CD4-positive, alpha-beta T cell treated with Interleukin-4 for 4 hours (primary cell): ENCODE data around the gene ADAMTS2.
"Not testable (repeated sequence)": the region's sequence is repeated elsewhere in the genome, so short reads cannot be mapped to it uniquely, and the experiment has no call there.

Experiments used
- DNase-seq: peaks from one replicate; pipeline ENCODE4 v3.0.0-alpha.2; 2020

ADAMTS2 gene

DNA sequence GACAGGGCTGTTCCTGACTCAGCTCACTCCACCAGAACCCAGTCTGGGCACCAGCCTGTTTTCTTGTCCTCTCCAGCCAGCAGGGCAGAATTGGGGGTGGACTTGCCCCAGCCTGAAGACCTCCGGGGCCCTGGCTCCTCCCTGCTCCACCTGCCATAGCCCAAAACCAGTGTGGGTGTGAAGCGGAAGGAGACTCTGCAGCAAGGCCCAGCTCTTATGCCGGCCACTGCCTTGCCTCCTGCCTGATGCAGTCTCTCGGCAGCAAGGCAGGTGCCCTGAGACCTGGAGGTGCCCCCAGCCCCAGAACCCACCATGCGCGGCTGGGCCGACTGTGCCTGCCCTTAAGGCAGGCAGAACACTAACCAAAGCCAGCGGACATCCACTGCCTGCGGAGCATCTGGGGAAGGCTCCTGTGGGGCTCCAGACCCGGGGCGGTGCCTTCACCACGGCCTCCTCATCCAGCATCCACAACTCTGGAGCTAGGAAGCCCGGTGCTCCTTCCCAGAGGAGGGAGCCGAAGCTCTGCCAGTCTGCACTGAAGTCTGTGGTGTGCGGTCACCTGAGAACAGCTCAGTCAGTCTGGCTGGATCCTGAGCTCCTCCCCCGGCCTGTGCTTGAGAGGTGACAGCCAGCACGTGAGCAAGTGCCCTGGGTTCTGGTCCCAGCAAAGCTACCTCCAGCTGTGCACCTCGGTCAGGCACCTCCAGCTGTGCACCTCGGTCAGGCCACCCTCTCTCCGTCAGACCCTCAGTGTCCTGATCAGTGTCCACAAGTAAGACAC, 116.7 kb downstream of the ADAMTS2 start:
- no peak for DNase-seq

DNA sequence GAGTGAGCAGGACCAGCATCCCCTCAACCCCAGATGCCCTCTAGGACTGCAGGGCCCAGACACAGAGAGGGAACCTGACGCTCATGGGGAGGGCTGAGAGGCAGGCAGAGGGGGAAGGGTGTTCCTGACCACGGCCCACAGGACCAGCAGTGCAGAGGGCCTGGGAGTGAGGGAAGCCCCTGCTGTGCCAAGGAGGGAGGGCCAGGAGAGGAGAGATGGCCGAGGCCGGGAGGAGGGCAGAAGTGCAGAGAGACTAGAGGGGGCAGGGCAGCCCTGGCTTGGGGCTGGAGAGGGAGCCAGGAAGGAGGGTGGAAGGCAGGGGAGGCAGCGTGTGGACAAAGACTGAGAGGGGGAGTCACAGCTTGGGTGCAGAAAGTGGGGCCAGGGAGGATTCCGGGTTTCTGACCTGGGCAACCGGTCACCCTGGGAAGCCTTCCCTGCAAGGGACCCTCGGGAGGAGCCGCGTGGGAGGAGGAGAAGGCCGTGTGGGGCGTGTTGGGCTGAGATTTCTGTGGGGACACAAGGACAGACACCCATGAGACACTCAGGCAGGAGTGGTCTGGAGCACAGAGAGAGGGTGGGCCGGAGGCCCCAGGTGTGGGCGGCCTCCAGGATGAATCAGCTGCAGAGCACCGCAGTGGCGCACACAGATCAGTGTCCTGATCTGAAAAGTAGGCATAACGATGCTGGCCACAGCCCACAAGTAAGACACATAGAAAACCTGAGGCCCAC, 117.5 kb downstream of the ADAMTS2 start:
- no peak for DNase-seq

DNA sequence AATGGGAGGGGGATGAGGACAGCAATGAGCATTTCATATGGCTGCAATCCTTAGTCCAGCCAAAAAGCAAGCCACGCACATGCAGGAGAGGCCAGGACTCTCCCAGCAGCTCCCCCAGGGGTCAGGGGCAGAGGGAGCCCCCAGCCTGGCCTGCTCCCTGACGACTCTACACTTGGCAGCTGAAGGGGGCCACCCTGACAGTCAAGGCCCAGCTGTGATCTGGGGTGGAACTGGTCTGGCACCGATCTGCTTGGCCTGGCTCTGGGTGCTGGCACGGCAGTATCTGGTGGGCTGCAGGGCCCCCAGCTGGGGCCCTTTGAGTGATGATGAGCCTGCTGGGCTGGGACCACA, 118.1 kb downstream of the ADAMTS2 start:
- no peak for DNase-seq

DNA sequence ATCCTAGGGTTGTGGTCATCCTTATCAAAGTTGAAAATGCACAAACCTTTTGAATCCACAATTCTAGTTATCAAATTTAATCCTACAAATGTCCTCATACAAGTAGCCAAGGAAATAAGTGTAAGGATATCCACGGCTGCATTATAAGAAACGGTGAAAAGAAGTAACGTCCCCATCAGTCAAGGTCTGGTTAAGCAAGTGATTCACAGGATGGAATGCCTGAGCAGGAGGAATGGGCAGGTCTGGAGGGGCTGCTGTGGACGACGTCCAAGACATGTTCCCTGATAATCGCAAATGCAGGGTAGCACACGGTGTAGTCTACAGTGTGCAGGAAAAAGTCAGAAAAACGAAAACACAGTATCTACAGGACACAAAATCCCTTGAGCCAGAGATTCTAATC, 118.6 kb downstream of the ADAMTS2 start:
- DNase-seq = no peak

DNA sequence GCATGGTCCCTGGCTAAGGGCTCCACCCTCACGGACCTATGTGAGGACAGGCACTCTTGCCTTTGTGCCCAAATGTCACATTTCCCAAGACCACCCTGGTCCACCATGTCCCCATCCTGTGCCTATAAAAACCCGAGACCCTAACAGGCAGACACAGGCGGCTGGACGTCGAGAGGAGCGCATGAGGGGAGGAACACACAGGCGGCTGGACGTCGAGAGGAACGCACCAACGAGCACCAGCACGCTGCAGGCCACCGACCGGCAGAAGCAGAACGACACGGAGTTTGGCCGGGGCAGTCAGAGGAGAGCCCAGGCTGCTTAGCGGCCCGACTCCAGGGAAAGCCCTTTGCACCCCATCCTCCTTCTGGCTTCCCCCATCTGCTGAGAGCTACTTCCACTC, 119.9 kb downstream of the ADAMTS2 start:
- DNase-seq = no peak

DNA sequence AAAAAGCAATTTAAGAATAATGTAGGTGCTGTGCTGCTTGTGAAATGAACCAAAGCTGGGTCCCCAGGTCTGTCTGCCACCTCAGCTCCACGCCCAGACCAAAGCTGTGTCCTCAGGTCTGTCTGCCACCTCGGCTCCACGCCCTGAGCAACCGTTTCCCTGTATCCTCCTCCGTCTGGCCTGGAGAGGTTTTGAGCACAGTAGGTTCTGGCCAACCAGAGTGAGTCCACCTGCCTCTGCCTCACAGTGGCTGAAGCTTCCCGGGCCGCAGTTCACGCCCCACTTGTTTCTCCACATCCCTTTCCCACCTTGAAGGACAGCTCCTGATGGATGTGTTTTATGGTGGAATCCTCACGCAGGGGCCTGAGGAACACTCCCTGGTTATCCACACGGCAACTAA, 120.5 kb downstream of the ADAMTS2 start:
- DNase-seq = no peak

DNA sequence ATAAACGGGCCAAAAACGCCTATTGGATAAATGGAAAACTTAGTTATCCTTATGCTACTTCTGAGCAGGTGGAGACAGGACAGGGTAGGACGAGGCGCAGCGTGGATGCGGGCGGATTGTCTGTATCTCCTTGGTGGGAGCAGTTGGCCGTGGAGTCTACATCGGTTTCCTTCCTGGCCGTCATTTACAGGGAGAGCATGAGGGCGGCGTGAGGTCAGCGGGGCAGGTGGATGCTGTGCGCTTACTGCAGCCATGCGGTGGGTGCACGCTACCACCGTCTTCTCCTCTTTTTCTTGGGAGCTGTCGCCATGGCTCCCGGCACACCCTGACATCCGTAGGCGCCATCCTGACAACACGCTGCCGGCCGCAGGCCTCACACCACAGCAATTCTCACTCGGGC, 121.3 kb downstream of the ADAMTS2 start:
- no peak for DNase-seq

DNA sequence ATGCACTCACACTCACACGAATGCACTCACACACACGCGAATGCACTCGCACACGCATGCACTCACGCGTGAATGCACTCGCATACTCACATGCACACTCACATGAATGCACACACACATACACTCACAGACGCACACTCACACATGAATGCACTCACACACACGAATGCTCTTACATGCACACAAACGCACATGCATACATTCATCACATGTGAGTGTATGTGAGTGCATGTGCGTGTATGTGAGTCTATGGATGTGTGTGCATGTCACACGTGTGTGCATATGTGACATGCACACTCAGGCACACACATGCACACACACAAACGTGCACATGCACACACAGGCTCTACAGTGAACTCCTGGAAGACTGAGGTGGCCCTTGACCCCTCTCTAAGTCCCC, 121.7 kb downstream of the ADAMTS2 start:
- no peak for DNase-seq

DNA sequence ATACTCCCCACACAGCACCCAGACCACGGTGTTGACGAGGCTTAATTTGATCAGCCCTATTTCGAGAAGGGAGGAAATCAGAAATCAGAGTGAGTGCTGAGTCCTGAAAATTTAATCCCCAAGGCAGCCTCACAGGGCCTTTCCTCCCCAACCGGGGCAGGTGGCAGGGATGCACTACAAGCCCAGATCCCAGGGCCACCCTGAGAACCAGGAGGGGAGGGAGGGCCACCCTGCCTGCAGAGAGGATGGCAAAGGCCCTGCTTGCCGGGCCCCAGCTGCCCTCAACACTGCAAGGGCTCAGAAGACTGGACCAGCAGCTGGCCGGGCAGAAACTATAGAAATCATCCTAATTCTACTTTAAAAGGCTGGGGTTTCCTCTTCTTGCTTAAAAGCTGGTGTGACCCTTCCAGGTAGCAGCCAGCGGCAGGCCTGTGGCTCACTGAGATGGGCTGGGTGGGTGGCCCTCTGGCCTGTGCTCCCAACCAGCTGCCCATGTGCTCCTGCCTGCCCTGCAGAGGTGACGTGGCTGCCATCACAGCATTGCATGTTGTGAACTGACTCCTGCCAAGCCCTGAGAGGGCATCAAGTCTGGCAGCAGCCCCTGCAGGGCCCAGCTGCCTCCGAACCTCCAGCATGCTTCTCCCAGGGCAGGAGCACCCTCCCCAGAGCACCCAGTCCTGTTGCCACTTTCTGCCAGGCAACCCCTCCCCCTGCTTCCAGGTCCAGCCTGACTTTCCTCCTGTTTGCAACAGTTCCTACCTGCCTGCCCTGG, 122.8 kb downstream of the ADAMTS2 start:
- DNase-seq = no peak

DNA sequence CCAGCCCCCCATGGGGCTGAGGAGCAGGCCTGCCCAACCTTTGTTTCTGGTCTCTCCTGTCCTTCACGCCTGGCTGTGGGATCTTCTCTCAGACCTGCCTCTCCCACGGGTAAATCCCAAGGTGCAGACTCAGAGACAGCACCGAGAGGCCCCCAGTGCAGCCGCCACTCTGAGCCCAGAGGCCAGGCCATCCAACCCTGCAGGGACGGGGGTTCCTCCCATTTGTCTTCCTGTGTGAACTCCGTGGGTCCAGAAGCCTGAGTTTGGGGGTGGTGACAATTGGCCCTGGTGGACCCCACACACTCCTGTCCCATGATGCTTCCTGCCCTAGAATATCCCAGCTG, 123.4 kb downstream of the ADAMTS2 start:
- DNase-seq = no peak

DNA sequence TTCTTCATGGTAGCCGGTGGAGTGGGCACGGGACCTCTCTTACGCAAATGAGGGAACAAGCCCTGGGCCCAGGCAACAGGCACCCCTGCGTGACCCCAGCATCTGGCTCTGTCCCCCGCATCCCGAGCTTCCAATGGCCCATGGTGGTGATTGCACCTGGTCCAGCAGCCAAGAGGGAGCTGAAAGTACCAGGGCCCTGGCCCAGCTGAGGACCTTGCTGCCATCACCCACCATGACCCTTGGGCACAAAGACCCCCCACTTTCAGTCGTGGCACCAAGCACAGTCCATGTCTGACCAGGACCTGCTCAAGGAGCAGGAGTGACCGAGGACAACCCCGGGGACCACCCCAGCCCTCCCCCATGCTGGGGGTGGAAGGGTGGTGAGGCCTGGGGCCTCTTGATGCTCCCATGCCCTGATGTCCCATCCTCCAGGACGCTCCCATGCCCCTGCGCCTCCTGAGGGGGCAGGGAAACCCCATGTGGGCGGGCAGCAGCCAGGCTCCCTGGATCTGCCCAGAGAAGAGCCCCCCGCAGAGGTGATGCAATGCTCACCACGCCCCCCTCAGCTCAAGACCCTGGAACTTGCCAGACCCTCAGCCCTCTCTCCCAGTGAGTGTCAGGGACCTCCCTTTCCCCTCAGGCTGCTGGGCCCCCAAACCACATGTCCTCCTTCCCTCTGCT, 123.9 kb downstream of the ADAMTS2 start:
- DNase-seq = no peak

DNA sequence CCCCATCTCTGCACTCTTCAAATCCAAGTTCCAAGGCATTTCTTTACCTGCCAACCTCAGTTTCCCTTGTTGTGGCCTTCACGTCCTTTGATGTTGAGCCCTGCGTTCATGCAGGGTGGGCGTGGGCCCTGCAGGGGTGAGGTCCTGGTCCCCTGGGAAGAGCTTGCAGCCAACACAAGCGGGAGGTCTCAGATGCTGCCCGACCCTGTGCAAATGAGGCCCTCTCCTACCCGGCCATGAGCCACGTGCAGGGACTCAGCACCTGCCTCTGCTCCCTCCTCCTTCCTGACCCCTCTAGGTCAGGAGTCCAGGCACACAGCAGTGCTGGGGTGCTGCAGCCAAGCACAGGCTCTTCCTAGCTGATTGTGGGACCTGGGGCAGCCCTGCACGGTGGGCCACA, 124.5 kb downstream of the ADAMTS2 start:
- no peak for DNase-seq

DNA sequence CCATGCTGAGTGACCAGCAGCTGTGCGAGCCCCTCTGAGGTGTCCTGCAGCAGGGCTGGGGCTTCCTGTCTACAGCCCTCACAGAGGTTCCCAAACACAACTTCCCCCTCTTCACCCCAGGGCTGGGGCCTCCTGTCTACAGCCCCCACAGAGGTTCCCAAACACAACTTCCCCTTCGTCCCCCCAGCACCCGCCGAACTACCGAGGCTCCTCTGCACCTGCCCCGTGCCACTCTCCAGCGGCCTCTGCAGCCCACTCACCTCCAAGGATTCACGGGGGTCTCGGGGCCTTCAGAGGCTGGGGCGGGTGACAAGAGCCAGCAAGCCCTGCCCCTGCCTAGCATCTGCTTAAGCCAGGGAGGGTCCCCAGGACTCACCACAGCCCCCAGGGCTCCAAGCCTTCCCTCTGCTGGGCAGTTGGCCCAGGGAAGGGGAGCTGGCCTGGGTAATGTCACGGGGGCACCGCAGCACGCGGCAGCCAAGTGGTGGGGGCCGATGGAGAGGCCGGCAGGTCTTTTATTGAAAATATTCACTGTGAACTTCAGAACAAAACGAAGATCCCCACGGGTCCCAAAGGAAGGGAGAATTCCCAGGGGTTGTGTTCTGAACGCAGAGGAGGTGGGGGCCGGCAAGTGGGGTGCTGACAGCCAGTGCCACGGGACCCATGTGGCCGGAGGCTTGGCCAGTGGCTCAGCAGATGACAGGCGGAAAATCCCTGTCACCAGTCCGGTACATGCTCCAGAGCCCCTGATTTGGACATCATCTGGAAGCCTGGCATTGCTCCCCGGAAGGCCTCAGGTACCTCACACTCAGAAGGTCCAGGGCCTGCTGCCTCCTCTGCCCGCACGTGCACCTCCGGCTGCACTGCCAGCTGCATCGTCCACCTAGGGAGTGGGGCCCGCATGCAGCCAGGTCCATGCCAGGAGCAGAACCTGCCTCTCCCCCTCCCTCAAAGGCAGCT, 125.3 kb downstream of the ADAMTS2 start:
- no peak for DNase-seq

DNA sequence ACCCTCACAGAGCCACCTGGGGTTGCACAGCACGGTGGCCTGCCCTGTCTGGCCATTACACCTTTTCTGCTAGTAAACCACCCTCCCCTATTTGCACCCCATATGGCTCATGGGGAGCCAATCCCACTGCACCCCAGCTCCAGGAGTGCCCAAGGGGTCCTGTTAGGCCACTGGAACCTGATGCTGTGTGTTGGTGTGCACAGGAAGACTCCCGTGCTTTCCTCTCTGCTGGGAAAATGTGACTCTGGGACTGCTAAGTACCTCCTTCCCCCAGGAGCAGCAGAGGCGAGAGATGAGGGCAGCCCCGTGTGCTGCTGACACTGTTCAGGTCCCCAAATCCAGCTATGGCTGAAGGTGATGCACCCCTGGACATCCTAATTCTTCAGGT, 126.3 kb downstream of the ADAMTS2 start:
- no peak for DNase-seq

DNA sequence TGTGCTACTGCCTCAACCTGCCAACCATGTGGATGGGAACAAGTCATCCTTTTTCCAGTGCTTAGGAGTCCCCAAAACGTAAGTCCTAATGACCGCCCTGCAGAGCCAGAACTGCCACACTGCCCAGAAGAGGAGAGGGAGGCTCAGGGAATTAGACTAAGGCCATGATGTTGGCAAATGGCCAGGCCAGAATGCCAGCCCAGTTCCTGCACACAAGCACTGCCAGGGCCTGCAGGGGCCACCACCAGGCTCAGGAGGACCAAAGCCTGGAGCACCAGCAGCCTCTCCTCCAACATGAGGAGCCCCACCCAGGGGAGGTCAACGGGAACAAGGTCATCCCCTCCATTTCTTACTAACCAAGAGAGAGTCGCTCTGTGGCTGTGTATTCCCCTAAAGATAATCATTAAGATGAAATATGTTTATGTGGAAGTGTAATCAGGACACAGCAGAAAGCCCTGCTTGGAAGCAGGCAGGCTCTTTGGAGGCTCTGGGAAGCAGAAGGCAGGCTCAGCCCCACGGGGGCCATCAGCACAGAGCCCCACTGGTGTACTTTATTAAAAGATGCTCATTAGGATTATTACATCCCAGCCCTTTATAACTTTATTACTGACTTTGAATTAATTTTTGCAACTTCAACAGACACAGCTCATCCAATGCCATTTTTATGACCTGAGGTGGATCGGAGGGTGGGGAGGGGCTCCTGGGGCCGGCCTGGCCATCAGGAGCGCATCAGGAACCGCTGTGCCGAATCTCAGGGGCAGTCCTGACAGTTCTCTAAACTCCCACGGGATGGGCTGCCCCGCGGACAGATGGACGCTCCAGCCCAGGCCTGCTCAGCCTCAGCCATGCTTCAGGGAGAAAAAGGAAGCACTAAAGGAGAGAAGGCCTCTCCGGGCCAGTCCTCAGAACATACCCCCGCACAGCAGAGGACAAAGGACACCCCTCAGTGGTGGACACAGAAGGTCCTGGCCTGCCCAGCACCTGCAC, 127.0 kb downstream of the ADAMTS2 start:
- DNase-seq = no peak

DNA sequence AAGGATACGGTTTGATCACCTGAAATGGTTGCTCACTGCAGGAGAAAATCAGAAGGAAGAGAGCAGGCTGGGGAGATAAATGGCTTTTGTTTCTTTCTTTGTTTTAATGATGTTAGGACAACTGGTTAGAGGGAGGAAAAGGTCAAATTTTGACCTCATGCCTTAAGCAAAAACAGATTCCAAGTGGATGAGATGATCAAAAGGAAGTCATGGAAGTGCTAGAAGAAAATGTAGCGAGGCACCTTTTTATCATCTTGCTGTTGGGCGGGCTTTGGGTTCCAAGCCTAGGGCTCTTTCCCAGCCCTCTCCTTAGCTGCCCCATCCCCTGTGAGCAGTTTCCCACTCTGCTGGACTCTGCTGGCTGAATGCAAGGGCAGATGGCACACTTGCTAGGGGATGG, 127.9 kb downstream of the ADAMTS2 start:
- DNase-seq = no peak

DNA sequence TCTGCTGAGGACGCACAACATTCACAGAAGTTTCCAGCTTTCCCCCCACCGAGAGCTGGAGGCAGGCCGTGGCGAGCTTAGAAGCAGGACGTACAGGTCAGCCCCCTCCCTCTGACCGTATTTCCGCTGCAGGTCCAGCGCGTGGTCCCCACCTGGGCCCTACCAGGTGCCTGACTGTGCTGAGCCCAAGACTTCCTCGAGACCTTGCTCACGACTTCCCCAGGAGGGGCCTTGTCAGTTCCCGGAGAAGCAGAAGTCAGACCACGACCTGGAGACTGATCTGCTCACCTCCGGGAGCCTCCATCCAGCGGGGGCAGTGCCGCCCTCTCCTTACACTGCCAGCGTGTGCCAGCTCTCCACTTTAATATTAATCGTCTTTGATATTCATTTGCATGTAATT, 128.9 kb downstream of the ADAMTS2 start:
- DNase-seq = not testable (repeated sequence)

DNA sequence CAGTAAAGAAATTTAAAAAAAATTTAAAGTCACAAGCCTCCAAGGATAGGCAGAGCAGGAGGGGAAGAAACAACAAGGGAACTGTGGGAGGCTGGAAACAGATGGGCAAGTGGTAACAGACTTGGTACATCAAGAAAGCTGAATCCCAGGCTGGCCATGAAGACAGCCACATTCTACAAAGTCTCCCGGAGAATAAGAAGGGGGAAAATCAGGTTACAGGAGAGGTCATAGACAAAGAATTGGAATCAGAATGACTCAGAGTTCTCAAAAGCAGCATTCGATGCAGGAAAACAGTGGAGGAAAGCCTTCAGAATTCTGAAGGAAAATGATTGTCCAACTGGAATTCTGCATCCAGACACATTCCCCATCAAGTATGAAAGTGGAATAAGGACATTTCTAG, 129.7 kb downstream of the ADAMTS2 start:
- no peak for DNase-seq

DNA sequence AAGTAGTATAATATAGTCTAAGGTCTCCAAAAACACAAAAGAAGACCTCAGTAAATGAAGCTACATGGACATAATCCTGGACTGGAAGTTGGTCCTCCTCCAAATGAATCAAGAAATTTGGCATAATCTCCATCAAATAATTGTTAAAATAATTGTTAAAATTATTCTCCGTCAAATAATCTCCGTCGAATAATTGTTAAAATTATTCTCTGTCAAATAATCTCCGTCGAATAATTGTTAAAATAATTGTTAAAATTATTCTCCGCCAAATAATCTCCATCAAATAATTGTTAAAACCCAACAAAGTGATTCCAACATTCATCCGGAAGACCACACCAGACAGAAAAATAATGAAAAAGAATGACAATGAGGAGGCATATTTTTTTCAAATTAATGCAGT, 130.6 kb downstream of the ADAMTS2 start:
- DNase-seq = no peak

DNA sequence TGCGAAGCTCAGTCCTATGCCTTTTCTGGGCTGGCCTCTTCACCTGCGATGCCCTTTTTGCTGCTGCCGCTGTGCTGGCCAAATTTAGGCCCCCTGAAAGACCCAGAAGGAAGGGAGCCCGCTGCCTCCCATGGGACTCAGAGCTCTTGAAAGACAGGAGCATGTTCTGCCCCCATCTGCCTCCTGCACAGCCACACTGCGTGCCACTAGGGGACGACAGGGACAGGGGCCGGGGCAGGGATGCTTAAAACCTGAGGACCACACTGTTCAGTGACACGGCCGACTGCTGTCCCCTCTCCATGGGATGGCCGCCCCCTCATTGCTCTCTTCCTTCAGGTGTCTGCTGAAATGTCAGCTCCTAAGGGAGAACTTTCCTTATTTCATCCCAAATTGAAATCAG, 132.4 kb downstream of the ADAMTS2 start:
- no peak for DNase-seq

DNA sequence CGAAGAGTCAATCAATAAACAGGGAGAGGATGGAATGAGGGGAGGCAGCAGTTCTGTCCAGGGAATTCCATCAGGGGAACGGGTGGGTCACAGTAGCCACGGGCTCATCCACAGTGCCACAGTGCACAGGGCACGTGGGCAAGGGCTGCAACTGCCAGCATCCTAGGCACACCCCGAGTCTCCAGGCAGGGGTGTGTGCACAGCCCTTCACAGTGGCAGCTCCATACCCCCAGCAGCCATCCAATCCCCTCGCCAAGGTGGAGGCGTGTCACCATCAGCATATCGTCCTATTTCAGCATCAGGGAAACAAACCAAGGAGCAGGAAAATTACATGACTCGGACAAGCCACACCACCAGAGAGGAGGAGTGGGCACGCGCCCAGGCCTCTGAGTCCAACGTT, 133.6 kb downstream of the ADAMTS2 start:
- DNase-seq = no peak
